ENCODE results near the gene CA7.

Gene CA7

DNA sequence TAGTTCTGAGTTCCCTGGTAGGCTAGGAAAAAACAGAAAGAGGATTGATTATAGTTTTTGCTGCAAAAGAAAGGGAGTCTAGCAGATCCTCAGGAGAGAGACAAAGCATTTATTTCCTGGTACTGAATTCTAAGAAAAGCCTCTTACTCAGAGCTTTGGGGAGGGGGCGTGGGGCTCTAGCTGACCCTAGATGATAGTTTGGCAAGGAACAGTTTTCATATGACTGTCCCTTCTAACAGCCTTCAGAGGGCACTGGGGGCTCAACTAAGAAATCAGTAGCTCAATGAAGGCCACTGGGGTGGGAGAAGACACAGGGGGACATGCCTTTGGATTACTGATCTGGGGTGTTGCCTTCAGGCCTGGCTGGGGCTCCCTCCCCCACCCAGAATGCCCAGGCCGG, 4.0 kb downstream of the CA7 start:
- ChIA-PET POLR2A (no interaction called here), CTCF (interaction anchor here (1.3 to 16.2 kb wide), 4 partner anchors 17 to 197 kb away, joined by 3 to 176 read pairs (median 16); partner anchors contain the start of gene NAE1)
- DNase-seq (ENCODE audit: extremely low spot score), result no peak
- TF ChIP-seq CTCF (IDR thresholded peaks at IDR 0.05; ENCODE audit: control extremely low read depth, extremely low read depth, low read depth, missing control alignments), result no peak

DNA sequence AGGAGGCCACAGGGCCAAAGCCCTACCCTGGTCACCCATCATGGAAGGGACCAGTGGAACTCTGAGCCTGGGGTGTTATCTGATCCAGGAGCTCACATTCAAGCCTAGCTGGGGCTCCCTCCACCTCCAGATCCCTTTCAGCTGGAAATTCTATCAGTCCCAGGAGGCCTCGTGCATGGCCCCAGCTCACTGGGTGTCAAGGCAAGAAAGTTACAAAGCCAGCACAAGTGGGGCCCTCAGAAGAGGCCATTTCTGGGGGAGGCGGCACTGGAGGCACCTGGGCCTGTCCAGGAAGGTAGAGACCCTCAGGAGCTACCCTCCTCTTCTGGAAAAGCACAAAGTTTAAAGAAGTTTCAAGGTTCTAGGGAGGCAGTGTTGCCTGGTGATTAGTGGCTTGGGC, 4.8 kb downstream of the CA7 start:
- CTCF ChIA-PET, result interaction anchor here (1.1 to 16.2 kb wide), 7 partner anchors 12 to 198 kb away, joined by 3 to 176 read pairs (median 4); partner anchors contain the start of gene NAE1
- POLR2A ChIA-PET, result no interaction called here
- no peak for TF ChIP-seq CTCF (IDR thresholded peaks at IDR 0.05; ENCODE audit: control extremely low read depth, extremely low read depth, low read depth, missing control alignments)
- DNase-seq (ENCODE audit: extremely low spot score), result no peak

DNA sequence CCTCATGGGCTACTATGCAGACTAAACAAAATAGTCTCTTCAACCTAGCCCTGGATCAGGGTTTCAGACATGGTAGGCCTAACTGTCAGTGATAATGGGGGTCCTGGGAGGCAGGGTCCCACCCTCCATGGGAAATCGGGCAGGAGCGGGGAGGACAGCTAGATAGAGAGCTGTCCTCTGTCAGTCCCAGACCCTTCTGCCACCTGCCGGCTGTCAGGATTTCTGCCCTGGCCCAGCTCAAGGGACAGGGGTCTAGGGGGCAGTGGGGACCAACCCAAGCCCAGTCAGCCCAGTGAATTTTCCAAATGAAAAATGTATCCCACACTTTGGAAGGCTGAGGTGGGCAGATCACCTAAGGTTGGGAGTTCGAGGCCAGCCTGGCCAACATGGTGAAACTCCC, 5.3 kb downstream of the CA7 start:
- DNase-seq (ENCODE audit: extremely low spot score), result no peak
- POLR2A ChIA-PET, result no interaction called here
- TF ChIP-seq CTCF (IDR thresholded peaks at IDR 0.05; ENCODE audit: control extremely low read depth, extremely low read depth, low read depth, missing control alignments), result no peak
- CTCF ChIA-PET, result interaction anchor here (1.1 to 16.2 kb wide), 6 partner anchors 11 to 24 kb away, joined by 3 to 176 read pairs (median 4); partner anchors contain the start of gene NAE1

DNA sequence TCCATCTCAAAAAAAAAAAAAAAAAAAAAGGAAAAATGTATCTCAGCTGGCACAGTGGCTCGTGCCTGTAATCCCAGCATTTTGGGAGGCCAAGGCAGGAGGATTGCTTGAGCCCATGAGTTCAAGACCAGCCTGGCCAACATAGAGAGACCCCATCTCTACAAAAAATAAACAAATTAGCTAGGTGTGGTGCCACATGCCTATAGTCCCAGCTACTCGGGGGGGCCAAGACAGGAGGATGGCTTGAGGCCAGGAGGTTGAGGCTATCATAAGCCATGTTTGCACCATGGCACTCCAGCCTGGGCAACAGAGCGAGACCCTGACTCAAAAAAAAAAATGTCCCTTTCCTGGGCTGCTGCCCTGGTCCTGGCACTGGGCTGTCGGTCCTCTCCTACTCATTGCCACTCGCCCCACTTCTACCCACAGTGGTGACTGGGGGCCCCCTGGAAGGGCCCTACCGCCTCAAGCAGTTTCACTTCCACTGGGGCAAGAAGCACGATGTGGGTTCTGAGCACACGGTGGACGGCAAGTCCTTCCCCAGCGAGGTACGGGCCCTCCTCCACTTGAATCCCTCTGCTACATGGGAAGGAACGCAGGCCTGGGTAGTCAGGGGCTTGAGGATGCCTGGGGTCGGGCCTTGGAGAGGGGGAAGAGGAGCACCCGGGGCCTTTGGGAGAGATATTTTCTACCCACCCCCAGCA, 6.1 kb downstream of the CA7 start:
- no peak for DNase-seq (ENCODE audit: extremely low spot score)
- ChIA-PET CTCF (interaction anchor here (1.1 to 16.2 kb wide), 7 partner anchors 10 to 242 kb away, joined by 3 to 176 read pairs (median 4); partner anchors contain the start of gene NAE1), POLR2A (no interaction called here)
- no peak for TF ChIP-seq CTCF (IDR thresholded peaks at IDR 0.05; ENCODE audit: control extremely low read depth, extremely low read depth, low read depth, missing control alignments)

DNA sequence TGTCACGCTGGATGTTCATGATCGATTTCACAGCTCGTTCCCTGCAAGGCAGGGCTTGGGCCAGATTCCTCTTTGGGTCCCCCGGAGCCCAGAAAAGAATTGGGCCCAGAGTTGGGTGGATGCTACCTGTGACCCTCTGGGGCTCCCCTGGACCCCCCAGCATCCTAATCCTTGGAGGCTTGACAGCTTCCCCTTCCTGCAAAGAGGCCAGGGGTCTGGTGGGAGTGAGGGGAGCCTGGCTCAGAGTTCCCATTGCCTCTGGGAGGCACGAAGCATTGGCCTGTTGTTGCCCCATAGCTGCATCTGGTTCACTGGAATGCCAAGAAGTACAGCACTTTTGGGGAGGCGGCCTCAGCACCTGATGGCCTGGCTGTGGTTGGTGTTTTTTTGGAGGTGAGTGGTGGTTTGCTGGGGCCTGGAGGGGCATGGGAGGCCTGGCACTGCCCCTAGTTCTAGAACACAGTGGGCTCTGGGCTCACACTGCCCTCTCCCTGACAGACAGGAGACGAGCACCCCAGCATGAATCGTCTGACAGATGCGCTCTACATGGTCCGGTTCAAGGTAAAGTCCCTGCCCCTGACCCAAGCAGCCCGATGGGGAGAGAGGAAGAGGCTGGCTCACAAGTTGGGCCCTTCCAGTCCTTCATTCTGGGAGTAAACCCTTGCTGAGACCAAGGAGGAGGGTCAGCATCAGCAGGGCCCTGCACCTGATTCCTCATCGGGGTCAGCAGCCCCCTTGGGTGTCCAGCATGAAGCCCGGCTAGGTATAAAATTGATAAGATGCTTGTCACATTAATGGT, 7.2 kb downstream of the CA7 start:
- CTCF ChIA-PET, result interaction anchor here (0.8 to 16.2 kb wide), 4 partner anchors 17 to 243 kb away, joined by 3 to 176 read pairs (median 3); no protein-coding TSS in a partner anchor
- POLR2A ChIA-PET, result no interaction called here
- DNase-seq (ENCODE audit: extremely low spot score), result no peak

More for the DNA sequence above, 7.2 kb downstream of the CA7 start:
- no peak for TF ChIP-seq CTCF (IDR thresholded peaks at IDR 0.05; ENCODE audit: control extremely low read depth, extremely low read depth, low read depth, missing control alignments)

Data from GM10248 (cell line).